ENCODE data around the gene CTNNA3. TPM values are rescaled to one million over a fixed set of nuclear protein-coding genes. Genes with fewer than 3 reads are reported as not detected.

CTNNA3 gene
- total RNA-seq, 2 donors from 2014 or later, result 20.3 to 23.8 TPM

DNA sequence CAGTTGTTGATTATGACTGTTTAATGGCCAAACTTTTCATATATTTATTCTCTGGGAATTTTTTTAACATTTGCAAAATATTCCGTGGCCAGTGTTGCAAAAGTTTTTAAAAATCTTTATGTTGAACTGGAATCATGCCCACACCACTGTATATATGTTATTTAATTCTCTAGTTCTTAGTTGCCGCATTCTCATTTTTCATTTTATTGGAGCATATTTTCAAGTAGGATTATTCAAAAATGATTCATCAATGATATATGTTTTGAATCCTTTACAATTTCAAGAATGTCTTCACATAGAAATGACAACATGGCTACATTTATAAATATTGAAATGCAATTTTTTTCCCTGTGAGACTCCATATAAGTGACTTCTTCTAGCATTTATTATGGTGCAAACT is 958.8 kb downstream of the CTNNA3 start:
- H3K27ac ChIP-seq, result no peak overlapping the region
- H3K9me3 ChIP-seq, result no peaks in the 10 kb centered on the region
- no peak overlapping the region for H3K4me3 ChIP-seq
- no peaks in the 10 kb centered on the region for H3K27me3 ChIP-seq
- TF ChIP-seq CTCF (IDR thresholded peaks at IDR 0.05), result no peak
- DNase-seq (ENCODE audit: low spot score), result no peak
- no peaks in the 10 kb centered on the region for H3K4me1 ChIP-seq
- no peaks in the 10 kb centered on the region for H3K36me3 ChIP-seq

DNA sequence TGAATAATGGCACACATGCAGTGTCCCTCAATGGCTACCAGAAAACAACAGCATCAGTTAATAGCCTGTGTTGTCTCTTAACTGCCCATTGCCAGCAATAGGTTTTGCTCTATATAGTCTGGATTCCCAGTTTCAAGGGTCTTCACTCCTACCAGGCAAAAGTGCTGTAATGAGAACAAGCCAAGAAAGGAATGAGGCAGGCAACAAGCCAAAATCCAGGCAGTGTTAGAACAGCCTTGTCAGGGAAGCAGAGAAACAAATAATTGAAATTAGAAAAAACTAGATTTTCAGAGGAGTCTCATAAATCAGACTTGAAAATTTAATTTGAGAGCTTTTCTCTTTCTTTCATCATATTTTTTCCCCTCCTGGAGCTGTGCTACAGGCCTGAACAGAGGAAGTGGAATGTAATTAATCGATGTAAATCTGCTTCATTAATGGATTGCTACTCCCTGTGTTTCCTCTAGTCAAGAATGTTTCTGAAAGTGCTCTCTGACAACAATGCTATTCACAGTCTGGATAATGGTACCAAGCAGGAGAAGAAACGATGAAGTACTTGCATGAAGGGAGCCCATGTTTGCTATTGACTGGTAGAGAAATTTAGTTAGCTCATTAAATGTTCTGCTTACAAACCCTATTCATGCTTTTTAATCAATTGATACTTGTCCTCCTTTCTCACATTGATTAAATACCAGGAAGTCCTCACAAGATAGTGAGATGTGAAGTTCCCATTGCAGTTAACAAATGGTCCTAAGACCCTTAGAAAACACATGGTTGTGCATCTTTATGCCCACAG is 972.2 kb downstream of the CTNNA3 start:
- Histone ChIP-seq H3K4me3 (no peak overlapping the region), H3K27me3 (no peaks in the 10 kb centered on the region), H3K9me3 (no peaks in the 10 kb centered on the region), H3K36me3 (no peaks in the 10 kb centered on the region), H3K27ac (no peak overlapping the region), H3K4me1 (no peaks in the 10 kb centered on the region)
- no peak for TF ChIP-seq CTCF (IDR thresholded peaks at IDR 0.05)
- DNase-seq (ENCODE audit: low spot score), result no peak

GRCh38 chr10:66719483-66719882 is 976.5 kb downstream of the CTNNA3 start:
- Histone ChIP-seq H3K36me3 (no peaks in the 10 kb centered on the region), H3K27ac (no peak overlapping the region), H3K4me3 (no peak overlapping the region), H3K9me3 (no peaks in the 10 kb centered on the region), H3K4me1 (no peaks in the 10 kb centered on the region), H3K27me3 (no peaks in the 10 kb centered on the region)
- DNase-seq (ENCODE audit: low spot score), result no peak
- TF ChIP-seq CTCF (IDR thresholded peaks at IDR 0.05), result no peak

DNA sequence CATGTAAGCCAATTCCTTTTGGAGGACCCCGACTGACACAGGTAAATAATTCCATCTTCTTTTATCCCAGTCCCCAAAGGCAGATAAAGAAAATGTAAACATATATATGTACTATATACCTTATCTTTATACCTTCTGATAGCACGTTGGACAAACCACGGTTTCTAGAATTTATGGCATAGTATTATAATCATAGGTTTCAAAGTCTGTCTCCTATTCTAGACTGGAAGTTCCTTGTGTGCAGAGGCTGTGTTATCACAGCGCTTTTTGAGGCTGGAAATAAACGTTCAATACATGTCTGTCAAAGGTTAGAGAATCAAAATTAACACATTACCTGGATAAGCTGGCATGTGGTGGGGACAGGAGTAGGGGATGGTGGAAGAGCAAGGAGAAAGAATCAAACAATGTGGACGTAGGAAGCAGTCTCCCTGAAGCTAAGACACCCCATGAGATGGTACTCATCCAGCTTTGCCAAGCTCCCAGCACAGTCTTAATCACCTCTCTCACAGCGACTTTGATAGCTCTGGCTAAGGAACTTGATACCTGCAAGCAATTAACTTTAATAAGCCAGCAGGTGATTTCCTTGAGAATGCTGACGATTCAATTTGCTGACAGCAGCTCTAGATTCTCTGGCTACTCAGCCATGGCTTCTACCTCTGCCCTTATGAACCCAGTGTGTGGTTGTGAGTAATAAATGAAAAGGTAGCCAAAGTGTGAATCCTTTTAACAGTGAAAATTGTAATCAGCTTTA is 978.6 kb downstream of the CTNNA3 start:
- no peaks in the 10 kb centered on the region for H3K4me1 ChIP-seq
- no peak for DNase-seq (ENCODE audit: low spot score)
- no peaks in the 10 kb centered on the region for H3K9me3 ChIP-seq
- H3K27me3 ChIP-seq, result no peaks in the 10 kb centered on the region
- no peak for TF ChIP-seq CTCF (IDR thresholded peaks at IDR 0.05)
- no peak overlapping the region for H3K4me3 ChIP-seq
- no peaks in the 10 kb centered on the region for H3K36me3 ChIP-seq
- no peak overlapping the region for H3K27ac ChIP-seq

GRCh38 chr10:66714741-66715140 is 981.3 kb downstream of the CTNNA3 start:
- Histone ChIP-seq H3K36me3 (no peaks in the 10 kb centered on the region), H3K27ac (no peak overlapping the region), H3K9me3 (no peaks in the 10 kb centered on the region), H3K4me1 (no peaks in the 10 kb centered on the region), H3K4me3 (no peak overlapping the region), H3K27me3 (no peaks in the 10 kb centered on the region)
- no peak for DNase-seq (ENCODE audit: low spot score)
- no peak for TF ChIP-seq CTCF (IDR thresholded peaks at IDR 0.05)

All from right atrium auricular region (tissue), 2 donors.